ENCODE measurements around the gene UBB.

UBB gene

GRCh38 chr17:16419074-16419928, 38.4 kb downstream of the UBB start:
- no peak for DNase-seq

GRCh38 chr17:16419929-16420271, 39.0 kb downstream of the UBB start:
- no peak for DNase-seq

GRCh38 chr17:16422416-16422815, 41.5 kb downstream of the UBB start:
- DNase-seq = no peak

- no peak for DNase-seq
These were observed 42.5 kb downstream of the UBB start for GRCh38 chr17:16423226-16423872.

- no peak for DNase-seq
These were observed 44.3 kb downstream of the UBB start for GRCh38 chr17:16425202-16425601.

GRCh38 chr17:16425698-16426659, 45.1 kb downstream of the UBB start:
- DNase-seq = peak; percentile 31

GRCh38 chr17:16427020-16427419, 46.1 kb downstream of the UBB start:
- DNase-seq = no peak

- DNase-seq = no peak
These were observed 47.4 kb downstream of the UBB start for GRCh38 chr17:16428098-16428882.

- DNase-seq = no peak
These were observed 48.2 kb downstream of the UBB start for GRCh38 chr17:16429083-16429482.

GRCh38 chr17:16430650-16431049, 49.8 kb downstream of the UBB start:
- no peak for DNase-seq

GRCh38 chr17:16432017-16432416, 51.1 kb downstream of the UBB start:
- no peak for DNase-seq
